ENCODE data around the gene PAIP1.
"Not testable (repeated sequence)": the region's sequence is repeated elsewhere in the genome, so short reads cannot be mapped to it uniquely, and the experiment has no call there.

The PAIP1 gene

GRCh38 chr5:43514816-43515677 is 41.8 kb downstream of the PAIP1 start, which contains the start of gene C5orf34:
C5orf34 (minus strand) TSS chr5:43515148; CDS start chr5:43509339, 5,809 bp downstream.
- peak; percentile 98 for DNase-seq (ENCODE audit: low spot score)

DNA sequence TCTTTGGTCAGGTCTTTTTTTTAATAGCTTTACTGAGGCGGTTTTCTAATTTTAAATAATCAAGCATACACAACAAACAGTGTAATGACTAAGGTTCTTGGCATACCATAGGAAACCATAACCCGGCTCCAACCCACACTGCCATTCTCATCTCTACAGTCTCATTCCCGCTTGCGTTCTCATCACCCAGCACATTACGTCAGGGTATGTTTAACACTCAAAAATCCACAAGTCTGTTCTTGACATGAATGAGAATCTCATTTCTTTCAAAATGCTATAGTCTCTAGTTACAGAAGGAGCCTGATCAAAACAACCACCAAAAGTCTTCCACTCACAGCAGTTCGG is 42.4 kb downstream of the PAIP1 start:
- peak; percentile 71 for DNase-seq (ENCODE audit: low spot score)

GRCh38 chr5:43514025-43514424 is 42.9 kb downstream of the PAIP1 start:
- no peak for DNase-seq (ENCODE audit: low spot score)

DNA sequence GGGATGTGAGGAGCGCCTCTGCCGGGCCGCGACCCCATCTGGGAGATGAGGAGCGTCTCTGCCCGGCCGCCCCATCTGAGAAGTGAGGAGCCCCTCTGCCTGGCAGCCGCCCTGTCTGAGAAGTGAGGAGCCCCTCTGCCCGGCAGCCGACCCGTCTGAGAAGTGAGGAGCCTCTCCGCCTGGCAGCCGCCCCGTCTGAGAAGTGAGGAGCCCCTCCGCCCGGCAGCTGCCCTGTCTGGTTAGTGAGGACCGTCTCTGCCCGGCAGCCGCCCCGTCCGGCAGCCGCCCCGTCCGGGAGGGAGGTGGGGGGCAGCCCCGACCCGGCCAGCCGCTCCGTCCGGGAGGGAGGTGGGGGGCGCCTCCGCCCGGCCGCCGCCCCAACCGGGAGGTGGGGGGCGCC is 45.8 kb downstream of the PAIP1 start:
- not testable (repeated sequence) for DNase-seq (ENCODE audit: low spot score)

GRCh38 chr5:43498581-43498980 is 58.3 kb downstream of the PAIP1 start:
- DNase-seq (ENCODE audit: low spot score) = no peak

GRCh38 chr5:43497311-43498104 is 59.4 kb downstream of the PAIP1 start:
- DNase-seq (ENCODE audit: low spot score) = no peak

GRCh38 chr5:43491326-43491725 is 65.6 kb downstream of the PAIP1 start:
- DNase-seq (ENCODE audit: low spot score) = no peak

- DNase-seq (ENCODE audit: low spot score) = no peak
Observed at GRCh38 chr5:43486353-43486752, 70.5 kb downstream of the PAIP1 start.

DNA sequence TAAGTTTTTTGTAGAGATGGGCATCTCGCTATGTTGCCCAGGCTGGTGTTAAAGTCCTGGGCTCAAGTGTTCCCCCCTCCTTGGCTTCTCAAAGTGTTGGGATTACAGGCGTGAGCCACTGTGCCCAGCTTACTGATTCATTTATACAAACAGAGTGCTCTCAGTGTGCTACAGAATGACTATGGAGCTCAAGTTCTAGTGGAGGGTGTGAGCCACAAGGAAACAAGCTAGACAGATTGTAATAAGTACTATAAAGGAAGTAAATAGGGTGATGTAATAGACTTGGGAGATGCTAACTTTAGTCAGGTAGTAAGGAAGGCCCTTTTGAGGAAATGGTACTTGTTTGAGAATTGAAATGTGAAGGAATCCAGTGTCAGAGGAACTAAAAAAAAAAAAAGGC is 71.5 kb downstream of the PAIP1 start:
- no peak for DNase-seq (ENCODE audit: low spot score)

DNA sequence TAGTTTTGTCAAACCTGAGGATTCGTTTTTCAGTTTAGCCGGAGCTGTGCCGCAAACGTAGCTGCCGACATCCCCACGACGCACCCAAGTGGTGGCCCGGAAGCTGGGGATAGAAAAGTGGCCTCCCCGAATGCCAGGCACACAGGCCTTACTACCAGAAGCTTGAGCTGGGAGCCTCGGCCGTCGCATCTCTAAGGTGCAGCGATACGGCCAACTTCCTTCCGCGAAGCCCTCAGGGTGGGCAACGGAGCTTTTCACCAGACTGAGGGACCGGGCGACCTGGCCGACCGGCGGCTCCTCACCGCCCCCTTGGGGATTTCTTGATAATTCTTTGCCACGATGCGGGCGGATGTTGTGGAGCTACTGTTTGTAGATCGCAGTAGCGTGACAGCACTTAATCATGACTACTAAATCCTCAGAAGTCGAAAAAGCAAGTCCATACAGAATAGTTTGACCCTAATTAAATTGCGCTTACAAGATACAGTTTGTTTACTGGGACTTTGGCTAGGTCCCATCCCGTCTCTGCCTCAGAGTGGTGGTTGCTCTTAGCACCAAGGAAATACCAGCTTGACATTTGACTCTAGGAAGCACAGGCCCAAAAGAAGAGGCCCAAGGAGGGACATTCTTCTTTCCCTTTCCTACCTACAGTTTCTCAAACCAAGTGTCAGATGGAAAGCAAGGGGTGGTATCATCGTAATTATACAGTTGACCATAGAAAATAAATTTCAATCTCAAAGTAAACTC is 72.6 kb downstream of the PAIP1 start:
- DNase-seq (ENCODE audit: low spot score) = peak; percentile 80

GRCh38 chr5:43483298-43484105 is 73.4 kb downstream of the PAIP1 start, which contains the start of gene TMEM267:
TMEM267 (minus strand) TSS chr5:43483865; CDS start chr5:43453969, 29,896 bp downstream.
- peak; percentile 82 for DNase-seq (ENCODE audit: low spot score)

GRCh38 chr5:43482490-43483297 is 74.2 kb downstream of the PAIP1 start:
- DNase-seq (ENCODE audit: low spot score) = peak; percentile 69
